Measurements from ENCODE around the gene GRIK5.
A peak's percentile ranks its signal among the peaks of the same experiment; 100 is the strongest.
"Not testable (repeated sequence)": the region's sequence is repeated elsewhere in the genome, so short reads cannot be mapped to it uniquely, and the experiment has no call there.

The GRIK5 gene

GRCh38 chr19:42051166-42052115 lies 18.6 kb downstream of the GRIK5 start:
- no peak for FAIRE-seq
- DNase-seq (ENCODE audit: low spot score): peak; percentile 3

GRCh38 chr19:42048992-42049391 lies 21.0 kb downstream of the GRIK5 start:
- FAIRE-seq (no peak), DNase-seq (ENCODE audit: low spot score) (peak; percentile 6)

- DNase-seq (ENCODE audit: low spot score) (no peak), FAIRE-seq (no peak)
Measured at GRCh38 chr19:42045575-42045974, 24.4 kb downstream of the GRIK5 start.

DNA sequence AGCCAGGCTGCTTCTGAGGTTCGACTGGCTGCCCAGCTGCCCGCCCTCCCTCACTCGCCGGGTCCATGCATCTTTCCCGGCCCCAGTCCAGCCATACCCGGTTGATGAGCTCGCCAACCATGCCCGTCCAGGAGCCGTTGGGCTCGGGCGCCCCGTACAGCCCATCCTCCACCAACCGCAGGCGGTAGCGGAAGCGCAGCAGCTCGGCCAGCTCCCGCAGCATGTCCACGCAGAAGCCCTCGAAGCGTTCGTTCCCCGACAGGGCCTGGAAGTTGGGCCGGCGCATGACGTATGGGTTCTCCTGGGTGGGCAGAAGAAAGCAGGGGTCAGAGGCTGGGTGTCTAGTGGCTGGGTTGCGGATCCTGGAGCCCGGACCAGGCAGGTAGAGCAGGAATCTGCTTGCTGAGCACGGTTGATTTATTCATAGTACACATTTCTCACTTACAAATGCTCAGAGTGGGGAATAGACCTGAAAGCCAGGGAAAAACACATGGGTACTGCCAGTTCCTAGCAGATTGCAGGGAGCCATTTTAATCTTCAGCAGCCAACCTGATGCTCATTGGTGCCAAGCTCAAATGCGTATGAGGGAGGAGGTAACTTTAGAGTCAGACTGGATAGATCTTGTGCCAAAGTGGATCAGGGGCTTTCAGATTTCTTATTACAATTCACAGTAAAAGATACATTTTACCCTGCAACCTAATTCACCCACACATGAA lies 27.4 kb downstream of the GRIK5 start:
- no peak for FAIRE-seq
- DNase-seq (ENCODE audit: low spot score): no peak

DNA sequence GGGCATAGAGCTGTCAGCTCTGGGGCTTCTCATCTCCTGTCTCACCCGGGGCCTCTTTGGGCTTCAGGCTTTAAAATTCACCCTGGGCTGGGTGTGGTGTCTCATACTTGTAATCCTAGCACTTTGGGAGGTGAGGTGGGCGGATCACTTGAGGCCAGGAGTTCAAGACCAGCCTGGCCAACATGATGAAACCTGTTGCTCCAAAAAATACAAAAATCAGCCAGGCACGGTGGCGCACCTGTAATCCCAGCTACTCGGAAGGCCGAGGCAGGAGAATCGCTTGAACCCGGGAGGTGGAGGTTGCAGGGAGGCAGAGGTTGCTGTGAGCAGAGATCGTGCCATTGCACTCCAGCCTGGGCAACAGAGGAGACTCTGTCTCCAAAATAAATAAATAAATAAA lies 29.5 kb downstream of the GRIK5 start:
- not testable (repeated sequence) for FAIRE-seq; DNase-seq (ENCODE audit: low spot score)

GRCh38 chr19:42040031-42040430 lies 30.0 kb downstream of the GRIK5 start:
- DNase-seq (ENCODE audit: low spot score) (no peak), FAIRE-seq (no peak)

DNA sequence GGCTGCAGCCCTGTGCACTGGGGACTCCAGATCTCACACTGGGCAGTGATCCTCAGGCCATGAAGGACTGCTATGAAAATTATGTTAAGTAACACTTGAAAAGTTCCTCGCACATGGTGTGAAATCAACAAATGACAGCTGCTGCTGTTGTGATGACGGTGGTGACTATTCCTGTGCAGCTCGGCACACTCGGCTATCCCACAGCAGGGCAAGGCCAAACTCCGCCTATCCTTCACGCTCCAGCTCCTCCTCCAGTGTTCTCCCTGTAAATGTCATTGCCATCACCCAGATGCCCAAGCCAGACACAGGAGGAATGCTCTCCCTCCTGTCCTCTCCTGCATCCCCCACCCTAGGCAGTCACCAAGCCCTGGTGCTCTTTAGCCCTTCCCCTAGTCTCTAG lies 31.3 kb downstream of the GRIK5 start:
- DNase-seq (ENCODE audit: low spot score): no peak
- FAIRE-seq: no peak

DNA sequence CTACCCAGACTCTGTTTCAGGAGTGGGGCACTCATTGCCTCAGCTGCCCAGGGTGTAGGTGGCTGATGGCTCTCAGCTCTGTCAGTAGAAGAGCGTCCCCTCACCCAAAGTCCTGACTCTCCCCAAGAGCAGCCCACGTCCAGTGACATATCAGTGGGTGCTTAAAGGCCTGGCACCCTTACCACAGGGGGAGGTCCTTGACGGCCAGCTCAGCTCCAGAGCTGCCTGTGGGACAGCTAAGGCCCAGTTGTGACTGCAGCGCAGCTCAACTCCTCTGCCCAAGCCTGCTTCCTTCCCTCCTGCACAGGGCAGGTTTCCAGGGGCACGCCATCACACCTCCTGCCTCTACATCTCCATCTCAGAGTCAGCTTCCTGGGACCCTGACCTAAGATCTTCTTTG lies 32.4 kb downstream of the GRIK5 start:
- DNase-seq (ENCODE audit: low spot score) (no peak), FAIRE-seq (no peak)

GRCh38 chr19:42034640-42035391 lies 35.2 kb downstream of the GRIK5 start:
- DNase-seq (ENCODE audit: low spot score): peak; percentile 61
- FAIRE-seq: not testable (repeated sequence)

- DNase-seq (ENCODE audit: low spot score) (no peak), FAIRE-seq (no peak)
Measured at GRCh38 chr19:42033413-42033812, 36.6 kb downstream of the GRIK5 start.

DNA sequence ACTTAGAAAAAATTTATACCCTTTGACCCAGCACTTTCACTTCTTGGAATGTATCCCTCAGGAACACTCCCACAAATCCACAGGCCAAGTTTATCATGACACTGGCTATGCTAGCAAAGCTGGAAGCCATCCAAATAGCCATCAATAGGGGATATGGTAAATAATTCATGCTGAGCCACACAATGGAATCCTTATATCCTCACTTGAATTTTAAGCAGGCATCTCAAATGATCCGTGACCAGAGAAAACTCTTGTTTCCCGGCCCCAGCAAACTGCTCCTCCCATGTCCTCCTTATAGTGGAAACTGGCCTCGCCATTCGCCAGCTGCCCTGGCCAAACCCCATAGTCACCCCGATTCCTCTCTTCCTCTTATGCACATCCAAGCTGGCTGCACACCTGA lies 37.6 kb downstream of the GRIK5 start:
- FAIRE-seq (no peak), DNase-seq (ENCODE audit: low spot score) (peak; percentile 7)

DNA sequence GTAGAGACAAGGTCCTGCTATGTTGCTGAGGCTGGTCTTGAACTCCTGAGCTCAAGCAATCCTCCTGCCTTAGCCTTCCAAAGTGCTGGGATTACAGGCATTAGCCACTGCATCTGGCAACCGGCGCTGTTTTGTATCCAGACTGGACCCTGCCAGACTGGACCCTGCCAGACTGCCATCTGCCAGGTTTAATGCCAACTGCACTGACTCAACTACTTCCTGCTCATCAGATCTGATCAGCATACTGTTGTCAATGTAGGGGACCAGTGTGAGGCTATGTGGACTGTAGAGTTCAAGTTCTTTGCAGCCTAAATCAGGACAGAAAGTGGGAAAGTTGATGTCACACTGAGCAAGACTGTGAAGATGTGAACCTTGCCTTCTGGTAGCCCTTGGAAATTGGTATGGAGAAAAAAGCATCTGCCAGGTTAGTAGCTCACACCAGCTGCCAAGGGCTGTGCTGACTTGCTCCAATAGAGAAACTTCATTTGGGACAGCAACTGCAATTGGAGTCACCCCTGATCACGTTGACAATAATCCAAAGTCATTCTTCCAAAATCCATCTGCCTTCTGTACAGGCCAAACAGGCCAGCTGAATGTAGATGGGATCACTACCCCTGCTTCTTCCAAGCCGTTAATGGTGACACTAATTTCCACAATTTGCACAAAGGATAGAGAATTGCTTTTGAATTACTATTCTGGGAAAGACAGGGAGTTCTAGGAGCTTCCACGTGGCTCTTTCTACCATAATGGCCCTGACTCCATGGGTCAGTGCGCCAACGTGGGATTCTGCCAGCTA lies 39.2 kb downstream of the GRIK5 start:
- no peak for FAIRE-seq

GRCh38 chr19:42028304-42029216 lies 41.4 kb downstream of the GRIK5 start:
- DNase-seq (ENCODE audit: low spot score) (no peak), FAIRE-seq (no peak)

More for the DNA sequence above, 39.2 kb downstream of the GRIK5 start:
- no peak for DNase-seq (ENCODE audit: low spot score)

- FAIRE-seq (no peak), DNase-seq (ENCODE audit: low spot score) (no peak)
Measured at GRCh38 chr19:42024622-42025111, 45.3 kb downstream of the GRIK5 start.

GRCh38 chr19:42023943-42024260 lies 46.1 kb downstream of the GRIK5 start:
- DNase-seq (ENCODE audit: low spot score) (no peak), FAIRE-seq (no peak)

DNA sequence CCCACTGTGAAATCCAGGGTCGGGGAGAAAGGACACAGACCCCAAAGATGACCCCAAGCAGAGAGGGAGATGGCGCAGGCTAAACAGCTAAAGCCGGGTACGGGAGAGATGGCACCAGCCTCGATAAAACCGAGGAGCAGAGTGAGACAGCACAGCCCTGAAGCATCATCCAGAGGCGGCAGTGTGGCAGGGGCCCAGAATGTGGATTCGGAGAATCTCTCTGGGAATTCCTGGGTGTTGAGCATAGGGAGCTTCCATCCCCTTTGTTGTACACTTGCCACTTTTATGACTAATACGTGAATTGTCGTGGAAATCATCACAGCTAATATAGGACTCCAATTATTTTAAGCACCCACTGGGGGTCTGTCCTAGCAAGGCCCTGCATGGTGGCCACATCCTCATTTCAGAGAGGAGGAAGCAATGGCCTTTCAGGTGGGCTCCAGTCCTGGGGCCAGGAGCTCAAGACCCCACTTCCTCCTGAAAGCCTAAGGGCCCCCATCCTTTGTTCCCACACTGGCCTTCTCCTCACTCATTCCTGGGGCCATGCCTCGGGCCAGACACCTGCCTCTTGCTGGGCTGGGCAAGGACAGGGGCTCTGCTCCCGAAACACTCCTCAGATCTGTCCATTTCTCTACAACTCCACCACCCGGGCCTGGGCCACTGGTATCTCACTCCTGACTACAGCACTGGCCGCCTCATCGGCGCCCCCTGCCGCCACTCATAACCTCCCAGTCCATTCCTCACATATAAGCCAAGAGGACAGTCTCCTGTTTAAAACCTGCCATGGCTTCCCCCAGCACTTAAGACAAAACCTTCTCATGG lies 46.7 kb downstream of the GRIK5 start:
- DNase-seq (ENCODE audit: low spot score) (no peak), FAIRE-seq (no peak)

DNA sequence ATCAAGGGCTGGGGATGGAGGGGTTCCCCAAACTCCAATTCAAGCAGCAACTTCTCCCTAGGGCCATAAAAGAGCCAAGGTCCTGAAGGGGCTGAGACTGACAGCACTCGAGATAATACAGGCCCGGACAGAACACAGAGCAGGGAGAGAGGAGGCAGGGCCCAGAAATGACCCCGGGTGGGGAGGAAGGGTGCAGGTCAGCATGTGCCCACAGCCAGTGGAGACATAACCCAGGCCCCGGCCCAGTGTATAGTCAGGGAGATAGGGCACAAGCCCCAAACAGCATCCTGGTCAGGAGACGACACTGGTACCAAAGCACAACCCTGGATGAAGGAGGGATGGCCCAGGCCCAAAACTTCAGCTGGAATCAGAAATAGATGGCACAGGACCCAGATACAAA lies 47.4 kb downstream of the GRIK5 start:
- DNase-seq (ENCODE audit: low spot score) (no peak), FAIRE-seq (no peak)

GRCh38 chr19:42021185-42021584 lies 48.8 kb downstream of the GRIK5 start:
- FAIRE-seq (no peak), DNase-seq (ENCODE audit: low spot score) (no peak)

Measured in RCC 7860 (cell line).